ENCODE data around the gene DAZAP1. TPM values are rescaled to one million over a fixed set of nuclear protein-coding genes. Genes with fewer than 3 reads are reported as not detected.

DAZAP1 gene
- total and polyA plus RNA-seq, 2 of the 4 experiments (the other 2 are of a cell fraction) = 22.0 to 62.8 TPM

GRCh38 chr19:1411255-1412191 is 4.1 kb downstream of the DAZAP1 start:
- Histone ChIP-seq H3K9me1 (ENCODE audit: insufficient read depth, low read length) (peaks cover 18% of the 10 kb centered on the region), H4K91ac (ENCODE audit: insufficient read depth, low read depth, low read length) (no peak overlapping the region), H3K18ac (ENCODE audit: low read depth, low read length) (no peak overlapping the region), H3K27ac (ENCODE audit: insufficient read depth, low read length) (no peak overlapping the region), H2BK20ac (ENCODE audit: low read depth, low read length) (no peak overlapping the region), H3K27me3 (ENCODE audit: control insufficient read depth, insufficient read depth, low read length) (no peaks in the 10 kb centered on the region), H2BK5ac (ENCODE audit: low read depth, low read length, poor library complexity, severe bottlenecking) (no peak overlapping the region), H2BK15ac (ENCODE audit: low read depth, low read length) (no peak overlapping the region), H3K56ac (ENCODE audit: extremely low read depth, insufficient read depth, low read length) (no peak overlapping the region), H2BK120ac (ENCODE audit: low read depth, low read length) (no peak overlapping the region), H3K14ac (replicated peaks; ENCODE audit: low read depth, low read length) (no peak overlapping the region), H3K4me2 (ENCODE audit: low read depth, low read length) (no peak overlapping the region; the same call in 1 of the 2 replicates), H3K9ac (ENCODE audit: low read depth, low read length) (no peak overlapping the region), H3K4ac (ENCODE audit: low read depth, low read length) (no peak overlapping the region), H3K9me3 (ENCODE audit: control insufficient read depth, insufficient read depth, low read length) (no peaks in the 10 kb centered on the region), H3K4me1 (ENCODE audit: control insufficient read depth, insufficient read depth, low read length) (peaks cover 38% of the 10 kb centered on the region), H3K36me3 (ENCODE audit: control insufficient read depth, insufficient read depth, low read length) (peaks cover 16% of the 10 kb centered on the region; the same call in 1 of the 2 replicates), H2AK9ac (replicated peaks; ENCODE audit: low read depth, low read length, poor library complexity) (no peak overlapping the region), H4K20me1 (ENCODE audit: insufficient read depth, low read length) (peaks cover 84% of the 10 kb centered on the region), H3K4me3 (ENCODE audit: insufficient read depth, low read depth, low read length) (no peak overlapping the region), H3K23ac (ENCODE audit: low read depth, low read length) (peak overlapping the region; percentile 46; the same call in 1 of the 2 replicates), H4K8ac (ENCODE audit: low read depth in 2 of 2, low read length in 2 of 2) (no peak overlapping the region), H2AFZ (replicated peaks; ENCODE audit: low read length, poor library complexity) (no peak overlapping the region), H2AK5ac (ENCODE audit: low read depth, low read length) (peak overlapping the region; percentile 7; the same call in 1 of the 2 replicates), H4K5ac (ENCODE audit: low read depth, low read length) (no peak overlapping the region), H3K79me1 (ENCODE audit: low read depth in 1 of 2, low read length in 2 of 2) (peaks cover 0 to 54% of the 10 kb centered on the region in 2 experiments; a peak in 2 of 4 replicates)
- TF ChIP-seq MAFK (IDR thresholded peaks at IDR 0.05; ENCODE audit: low read depth, low read length) (no peak), NFE2L2 (IDR thresholded peaks at IDR 0.05; ENCODE audit: low read depth, low read length) (no peak), MAZ (IDR thresholded peaks at IDR 0.05; ENCODE audit: borderline replicate concordance, low read depth, low read length) (no peak), POLR2A (IDR thresholded peaks at IDR 0.05; ENCODE audit: low read depth, low read length) (no peak), MXI1 (IDR thresholded peaks at IDR 0.05; ENCODE audit: borderline replicate concordance, low read depth, low read length) (no peak), CTCF (conservative IDR thresholded peaks at IDR 0.05; ENCODE audit: low read depth, low read length) (no peak), CHD1 (IDR thresholded peaks at IDR 0.05; ENCODE audit: low read depth, low read length) (no peak), SMC3 (IDR thresholded peaks at IDR 0.05; ENCODE audit: low read depth, low read length) (no peak)
- ATAC-seq (ENCODE audit: low read depth) = no peak
- no TSS peak for BruUV-seq (replicated peaks)
- ChIA-PET CTCF (no interaction called here), POLR2A (ENCODE audit: unreplicated experiment) (interaction anchor here (0.6 kb wide), 1 partner anchor 146 kb away, joined by 4 read pairs; no protein-coding TSS in a partner anchor)
- dilution Hi-C loops (cut with HindIII; ENCODE audit: low sequenced_read_pairs, unreplicated experiment) (no loop called here), in situ Hi-C loops (cut with MboI; ENCODE audit: low sequenced_read_pairs) (no loop called here), intact Hi-C loops (cut with micrococcal nuclease) (no loop called here)
- DNase-seq = peak; percentile 54
- WGBS, 2 experiments (ENCODE audit: extremely low coverage in 2 of 2, insufficient read length in 1 of 2) = 89% methylated on average over 15 of the region's 29 CpGs; no CpG with 5 or more reads in 1 of the 2 experiments
